A673 (cell line): ENCODE measurements around the gene NANOS3. TPM values are rescaled to one million over a fixed set of nuclear protein-coding genes. Genes with fewer than 3 reads are reported as not detected.
"Not testable (repeated sequence)": the region's sequence is repeated elsewhere in the genome, so short reads cannot be mapped to it uniquely, and the experiment has no call there.

ENCODE experiments used
- BruUV-seq: library from RNA; stranded (reverse); fragments of 400-500 nt; replicated peaks from 2 replicates; lab custom pipeline; 2021; lab: Mats Ljungman, UMichigan
- CTCF ChIA-PET: fragments of 300-600 bp; sonication (Branson Sonifier 250); formaldehyde crosslinking; loops from one replicate; lab custom pipeline; 2022; ENCODE audit warnings: antibody characterized with exemption; lab: Charles Lee
- POLR2A ChIA-PET: fragments of 300-600 bp; sonication (Branson Sonifier 250); formaldehyde crosslinking; loops from one replicate; lab custom pipeline; 2022; ENCODE audit warnings: antibody characterized with exemption; ENCODE audit not compliant: low non-redundant PET; lab: Charles Lee
- DNase-seq: peaks from one replicate; pipeline ENCODE4 v3.0.0-alpha.2; 2015; ENCODE audit warnings: low spot score
- H3K27ac ChIP-seq: fragments of 200-600 bp; sonication (generic); 2 replicates; pipeline ENCODE4 v1.5.1; 2016; ENCODE audit warnings: mixed run types, low read depth, mild to moderate bottlenecking, mixed read lengths, antibody characterized with exemption, low read length; ENCODE audit not compliant: poor library complexity, severe bottlenecking
- H3K27me3 ChIP-seq: fragments of 200-600 bp; sonication (generic); replicated peaks from 2 replicates; pipeline ENCODE4 v1.6.1; 2017; ENCODE audit warnings: mixed run types, low read depth, mild to moderate bottlenecking, mixed read lengths, antibody characterized with exemption, low read length; ENCODE audit not compliant: insufficient read depth, poor library complexity
- H3K36me3 ChIP-seq: fragments of 200-600 bp; sonication (generic); 2 replicates; pipeline ENCODE4 v1.6.1; 2016; ENCODE audit warnings: mixed run types, mild to moderate bottlenecking, mixed read lengths, antibody characterized with exemption, low read length; ENCODE audit not compliant: insufficient read depth, poor library complexity, severe bottlenecking
- H3K4me1 ChIP-seq: fragments of 200-600 bp; sonication (generic); 2 replicates; pipeline ENCODE4 v1.6.1; 2017; ENCODE audit warnings: mixed run types, mild to moderate bottlenecking, mixed read lengths, antibody characterized with exemption, low read length; ENCODE audit not compliant: insufficient read depth, poor library complexity, severe bottlenecking
- H3K4me3 ChIP-seq: fragments of 200-600 bp; sonication (generic); 2 replicates; pipeline ENCODE4 v1.5.1; 2016; ENCODE audit warnings: low read depth, mixed run types, mild to moderate bottlenecking, mixed read lengths, low read length; ENCODE audit not compliant: poor library complexity, severe bottlenecking
- H3K9me3 ChIP-seq: fragments of 200-600 bp; sonication (generic); 2 replicates; pipeline ENCODE4 v1.6.1; 2016; ENCODE audit warnings: mixed run types, low read depth, mild to moderate bottlenecking, mixed read lengths, antibody characterized with exemption, low read length; ENCODE audit not compliant: poor library complexity, severe bottlenecking
- EZH2 ChIP-seq: fragments of 200-600 bp; sonication (generic); IDR thresholded peaks from 2 replicates; pipeline ENCODE4 v1.6.1; 2017; ENCODE audit warnings: borderline replicate concordance, low read depth, mild to moderate bottlenecking, mixed read lengths, antibody characterized with exemption, low read length; ENCODE audit not compliant: poor library complexity, severe bottlenecking
- intact Hi-C: fragments of 100-400 bp; cut with micrococcal nuclease; formaldehyde crosslinking; loops from one replicate; pipeline ENCODE4 v1.10.0; 2022; ENCODE audit not compliant: unreplicated experiment
- total RNA-seq: library from RNA; stranded (reverse); gene quantifications from 2 replicates; pipeline ENCODE4 v1.2.3, GENCODE V29; 2021
- TF ChIP-seq, protein P1 (sequence below): fragments of 300-800, 200-600 bp; sonication (generic); conservative IDR thresholded peaks from 2 replicates; pipeline ENCODE4 v1.5.1; 2017; ENCODE audit warnings: low read depth, mild to moderate bottlenecking, antibody characterized with exemption, low read length, moderate library complexity, mixed read lengths

The NANOS3 gene
- total RNA-seq, 1 experiment from 2014 or later: 4.9 TPM

- BruUV-seq: no TSS peak
- peaks cover 37% of the 10 kb centered on the region for H3K4me1 ChIP-seq
These were observed 26.7 kb upstream of the NANOS3 start for GRCh38 chr19:13849991-13850909.

GRCh38 chr19:13850910-13851733 is 25.8 kb upstream of the NANOS3 start:
- no TSS peak for BruUV-seq
- TF ChIP-seq, protein P1, sequence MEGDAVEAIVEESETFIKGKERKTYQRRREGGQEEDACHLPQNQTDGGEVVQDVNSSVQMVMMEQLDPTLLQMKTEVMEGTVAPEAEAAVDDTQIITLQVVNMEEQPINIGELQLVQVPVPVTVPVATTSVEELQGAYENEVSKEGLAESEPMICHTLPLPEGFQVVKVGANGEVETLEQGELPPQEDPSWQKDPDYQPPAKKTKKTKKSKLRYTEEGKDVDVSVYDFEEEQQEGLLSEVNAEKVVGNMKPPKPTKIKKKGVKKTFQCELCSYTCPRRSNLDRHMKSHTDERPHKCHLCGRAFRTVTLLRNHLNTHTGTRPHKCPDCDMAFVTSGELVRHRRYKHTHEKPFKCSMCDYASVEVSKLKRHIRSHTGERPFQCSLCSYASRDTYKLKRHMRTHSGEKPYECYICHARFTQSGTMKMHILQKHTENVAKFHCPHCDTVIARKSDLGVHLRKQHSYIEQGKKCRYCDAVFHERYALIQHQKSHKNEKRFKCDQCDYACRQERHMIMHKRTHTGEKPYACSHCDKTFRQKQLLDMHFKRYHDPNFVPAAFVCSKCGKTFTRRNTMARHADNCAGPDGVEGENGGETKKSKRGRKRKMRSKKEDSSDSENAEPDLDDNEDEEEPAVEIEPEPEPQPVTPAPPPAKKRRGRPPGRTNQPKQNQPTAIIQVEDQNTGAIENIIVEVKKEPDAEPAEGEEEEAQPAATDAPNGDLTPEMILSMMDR: no peak
- no peak for TF ChIP-seq EZH2
- CTCF ChIA-PET: interaction anchor here (2.5 kb wide), 1 partner anchor 11 kb away, joined by 13 read pairs; no protein-coding TSS in a partner anchor
- intact Hi-C loops: no loop called here
- Histone ChIP-seq H3K4me1 (peaks cover 37% of the 10 kb centered on the region), H3K9me3 (no peaks in the 10 kb centered on the region), H3K27me3 (no peaks in the 10 kb centered on the region), H3K4me3 (peak overlapping the region; percentile 38), H3K36me3 (no peaks in the 10 kb centered on the region), H3K27ac (peak overlapping the region; percentile 72)
- POLR2A ChIA-PET: no interaction called here
- peak; percentile 85 for DNase-seq

More at GRCh38 chr19:13849991-13850909, 26.7 kb upstream of the NANOS3 start:
- no peaks in the 10 kb centered on the region for H3K9me3 ChIP-seq
- ChIA-PET POLR2A (no interaction called here), CTCF (interaction anchor here (0.8 to 2.5 kb wide), 2 partner anchors 11 to 12 kb away, joined by 3 to 13 read pairs; no protein-coding TSS in a partner anchor)
- peak; percentile 86 for DNase-seq
- intact Hi-C loops: loop anchor here (10.0 kb wide), 1 partner anchor 685 kb away; no protein-coding TSS in a partner anchor
- H3K36me3 ChIP-seq: no peaks in the 10 kb centered on the region
- H3K4me3 ChIP-seq: peak overlapping the region; percentile 38
- TF ChIP-seq EZH2: no peak
- TF ChIP-seq, protein P1: no peak
- H3K27me3 ChIP-seq: no peaks in the 10 kb centered on the region
- peak overlapping the region; percentile 72 for H3K27ac ChIP-seq

- POLR2A ChIA-PET, H3K36me3 ChIP-seq, intact Hi-C loops, DNase-seq, H3K27me3 ChIP-seq, H3K9me3 ChIP-seq, H3K4me3 ChIP-seq: not testable (repeated sequence)
- BruUV-seq: TSS peak; percentile 71
- CTCF ChIA-PET: interaction anchor here (2.5 kb wide), 1 partner anchor 11 kb away, joined by 13 read pairs; no protein-coding TSS in a partner anchor
- Histone ChIP-seq H3K4me1 (peaks cover 31% of the 10 kb centered on the region), H3K27ac (peak overlapping the region; percentile 72)
These were observed 25.2 kb upstream of the NANOS3 start for GRCh38 chr19:13851734-13852114.

DNA sequence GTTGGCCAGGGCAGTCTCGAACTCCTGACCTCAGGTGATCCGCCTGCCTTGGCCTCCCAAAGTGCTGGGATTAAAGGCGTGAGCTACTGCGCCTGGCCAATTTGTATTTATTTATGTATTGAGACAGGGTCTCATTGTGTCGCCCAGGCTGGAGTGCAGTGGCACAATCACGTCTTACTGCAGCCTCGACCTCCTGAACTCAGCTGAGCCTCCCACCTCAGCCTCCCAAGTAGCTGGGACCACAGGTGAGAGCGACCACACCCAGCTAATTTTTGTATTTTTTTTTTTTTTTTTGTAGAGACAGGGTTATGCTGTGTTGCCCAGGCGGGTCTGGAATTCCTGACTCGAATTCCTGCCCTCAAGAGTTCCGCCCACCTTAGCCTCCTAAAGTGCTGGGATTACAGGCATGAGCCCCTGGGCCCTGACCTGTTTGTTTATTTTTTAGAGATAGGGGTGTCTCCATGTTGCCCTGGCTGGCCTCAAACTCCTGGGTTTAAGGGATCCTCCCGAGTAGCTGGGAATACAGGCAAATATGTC is 24.7 kb upstream of the NANOS3 start:
- H3K27me3 ChIP-seq, H3K4me3 ChIP-seq, H3K9me3 ChIP-seq, BruUV-seq, POLR2A ChIA-PET, H3K27ac ChIP-seq, H3K36me3 ChIP-seq, DNase-seq, intact Hi-C loops: not testable (repeated sequence)
- peaks cover 26% of the 10 kb centered on the region for H3K4me1 ChIP-seq
- CTCF ChIA-PET: interaction anchor here (2.5 kb wide), 1 partner anchor 10 kb away, joined by 13 read pairs; no protein-coding TSS in a partner anchor
